HepG2 (cell line): ENCODE data around the gene ABHD4. TPM values are rescaled to one million over a fixed set of nuclear protein-coding genes. Genes with fewer than 3 reads are reported as not detected.
A peak's percentile ranks its signal among the peaks of the same experiment; 100 is the strongest.

Experiments used
- ARID4A ChIP-seq: sonication (generic); formaldehyde crosslinking; IDR thresholded peaks from 2 replicates; pipeline ENCODE4 v1.5.0; 2020; ENCODE audit warnings: mild to moderate bottlenecking, missing genetic modification reagents, borderline replicate concordance
- BORCS8-MEF2B ChIP-seq: sonication (generic); formaldehyde crosslinking; IDR thresholded peaks from 2 replicates; pipeline ENCODE4 v1.8.0; 2022; ENCODE audit warnings: mild to moderate bottlenecking, missing genetic modification reagents
- EEA1 ChIP-seq: sonication (generic); formaldehyde crosslinking; IDR thresholded peaks from 2 replicates; pipeline ENCODE4 v1.5.1; 2020; ENCODE audit warnings: mild to moderate bottlenecking, missing genetic modification reagents, borderline replicate concordance
- ELF1 ChIP-seq: sonication (generic); formaldehyde crosslinking; IDR thresholded peaks from 2 replicates; pipeline ENCODE4 v1.4.0; 2020; ENCODE audit warnings: missing genetic modification reagents
- GRHL1 ChIP-seq: sonication (generic); formaldehyde crosslinking; conservative IDR thresholded peaks from 2 replicates; pipeline ENCODE4 v1.8.0; 2022; ENCODE audit warnings: missing genetic modification reagents
- HIC2 ChIP-seq: sonication (generic); formaldehyde crosslinking; IDR thresholded peaks from 2 replicates; pipeline ENCODE4 v1.9.0; 2022; ENCODE audit warnings: low read depth, missing genetic modification reagents
- KDM4B ChIP-seq: sonication (generic); formaldehyde crosslinking; IDR thresholded peaks from 2 replicates; pipeline ENCODE4 v1.4.0; 2020; ENCODE audit warnings: missing genetic modification reagents
- NCOA1 ChIP-seq: sonication (generic); formaldehyde crosslinking; IDR thresholded peaks from 2 replicates; pipeline ENCODE4 v1.9.0; 2021; ENCODE audit warnings: missing genetic modification reagents
- NFKB2 ChIP-seq: sonication (generic); formaldehyde crosslinking; IDR thresholded peaks from 2 replicates; pipeline ENCODE4 v1.4.0; 2020; ENCODE audit warnings: missing genetic modification reagents, borderline replicate concordance
- NONO ChIP-seq, 2 experiments: fragments of 450-650 bp in 1 of 2; sonication (generic) in 1 of 2; formaldehyde crosslinking in 1 of 2; IDR thresholded peaks in 1 of 2; conservative IDR thresholded peaks in 1 of 2; 2 replicates each; pipeline versions ENCODE4 v1.6.1 to v1.8.0; 2017 to 2022; ENCODE audit warnings: mild to moderate bottlenecking in 1 of 2, missing genetic modification reagents in 1 of 2, moderate library complexity in 1 of 2
- RFXANK ChIP-seq: IDR thresholded peaks from 2 replicates; pipeline ENCODE4 v1.6.1; 2016
- SMAD3 ChIP-seq: sonication (generic); formaldehyde crosslinking; IDR thresholded peaks from 2 replicates; pipeline ENCODE4 v1.4.0; 2020; ENCODE audit warnings: missing genetic modification reagents
- SMC3 ChIP-seq: IDR thresholded peaks from 2 replicates; pipeline ENCODE4 v1.6.1; 2011; ENCODE audit warnings: low read length, improper control_type of control experiment
- U2AF2 ChIP-seq: fragments of 200-400 bp; formaldehyde crosslinking; IDR thresholded peaks from 2 replicates; pipeline ENCODE4 v1.6.1; 2017; ENCODE audit warnings: low read depth, mild to moderate bottlenecking, low read length
- XRCC5 ChIP-seq: fragments of 200-400 bp; formaldehyde crosslinking; optimal IDR thresholded peaks from 2 replicates; pipeline ENCODE3; 2017; ENCODE audit warnings: mild to moderate bottlenecking, low read length
- ZBTB3 ChIP-seq: sonication (generic); formaldehyde crosslinking; IDR thresholded peaks from 2 replicates; pipeline ENCODE4 v1.4.0; 2020; ENCODE audit warnings: low read depth, mild to moderate bottlenecking, moderate library complexity, missing genetic modification reagents, borderline replicate concordance
- ZNF431 ChIP-seq: sonication (generic); formaldehyde crosslinking; IDR thresholded peaks from 2 replicates; pipeline ENCODE4 v1.9.0; 2022; ENCODE audit warnings: missing genetic modification reagents, low read depth, mild to moderate bottlenecking, borderline replicate concordance
- ZNF782 ChIP-seq: sonication (generic); formaldehyde crosslinking; IDR thresholded peaks from 2 replicates; pipeline ENCODE4 v1.4.0; 2020; ENCODE audit warnings: missing genetic modification reagents, mild to moderate bottlenecking, borderline replicate concordance
- ZNF839 ChIP-seq: sonication (generic); formaldehyde crosslinking; IDR thresholded peaks from 2 replicates; pipeline ENCODE4 v1.4.0; 2020; ENCODE audit warnings: missing genetic modification reagents, mild to moderate bottlenecking, borderline replicate concordance
- polyA plus RNA-seq, 8 experiments: library from polyadenylated mRNA; depleted of rRNA in 3 of 8; stranded (reverse) in 7 of 8; unstranded in 1 of 8; fragments of >200 nt; fragmentation: Illumina TruSeq in 4 of 8; extraction: Trizol in 4 of 8; gene quantifications; 2 replicates each; pipeline versions ENCODE4 v1.2.1 to v1.2.3, GENCODE V29; 2011 to 2016; ENCODE audit warnings: low read depth in 4 of 8, missing spikeins in 1 of 8, mixed read lengths in 1 of 8; ENCODE audit not compliant: insufficient read depth in 1 of 8
- total RNA-seq, 5 experiments: library from RNA; depleted of rRNA; stranded (reverse); fragments of >200 nt; fragmentation: Illumina TruSeq; extraction: Trizol; gene quantifications; 2 replicates each; pipeline ENCODE4 v1.2.3, GENCODE V29; 2016; ENCODE audit warnings: low read depth in 1 of 5

The ABHD4 gene
- total and polyA plus RNA-seq, 2 of the 13 experiments (the other 11 are each of a cell fraction or from before 2014, with no cell fraction given) = 16.1 to 47.5 TPM

- no peak for TF ChIP-seq SMAD3
- TF ChIP-seq NONO (IDR thresholded peaks at IDR 0.05) = no peak
- TF ChIP-seq NONO (CRISPR knock-in tag; conservative IDR thresholded peaks at IDR 0.05) = no peak
- TF ChIP-seq ELF1 (CRISPR knock-in tag) = 0 out of 2 replicates have a peak, but pooled peaks have one; percentile 40
- no peak for TF ChIP-seq KDM4B
- 0 out of 2 replicates have a peak, but pooled peaks have one; percentile 59 for TF ChIP-seq NCOA1
- no peak for TF ChIP-seq ZBTB3
- TF ChIP-seq XRCC5 = peak; percentile 52
- peak; percentile 70; the same call in 1 of the 2 replicates for TF ChIP-seq ZNF839
- TF ChIP-seq ZNF782 (CRISPR knock-in tag) = 0 out of 2 replicates have a peak, but pooled peaks have one; percentile 37
- TF ChIP-seq NFKB2 (CRISPR knock-in tag) = peak; percentile 42; the same call in 1 of the 2 replicates
- TF ChIP-seq ARID4A = 0 out of 2 replicates have a peak, but pooled peaks have one; percentile 13
- TF ChIP-seq GRHL1 (CRISPR knock-in tag) = no peak
- TF ChIP-seq RFXANK = no peak
- 0 out of 2 replicates have a peak, but pooled peaks have one; percentile 45 for TF ChIP-seq EEA1
- 0 out of 2 replicates have a peak, but pooled peaks have one; percentile 19 for TF ChIP-seq ZNF431 (CRISPR knock-in tag)
- no peak for TF ChIP-seq U2AF2
- no peak; the same call in 1 of the 2 replicates for TF ChIP-seq BORCS8-MEF2B
- peak; percentile 65; the same call in 1 of the 2 replicates for TF ChIP-seq HIC2 (CRISPR knock-in tag)
- TF ChIP-seq SMC3 = 0 out of 2 replicates have a peak, but pooled peaks have one; percentile 11
Observed at GRCh38 chr14:22558221-22558913, 39.7 kb upstream of the ABHD4 start (continued).
